ENCODE data around the gene PRADC1.

PRADC1 gene

GRCh38 chr2:73233932-73234832, 1.1 kb upstream of the PRADC1 start, which contains the start of gene CCT7:
TSS of gene CCT7 (plus strand) at chr2:73234308. CDS start at chr2:73234379, 71 bp downstream.
- DNase-seq, result peak; percentile 93

- peak; percentile 11 for DNase-seq
These were observed 461 bp downstream of the PRADC1 start for GRCh38 chr2:73232403-73233153.

- no peak for DNase-seq
These were observed 4.4 kb downstream of the PRADC1 start for GRCh38 chr2:73228631-73229030.

GRCh38 chr2:73227086-73227485, 6.0 kb downstream of the PRADC1 start:
- no peak for DNase-seq

- no peak for DNase-seq
These were observed 7.3 kb downstream of the PRADC1 start for GRCh38 chr2:73225513-73226360.

- no peak for DNase-seq
These were observed 9.2 kb downstream of the PRADC1 start for GRCh38 chr2:73223821-73224220.

GRCh38 chr2:73218298-73218697, 14.7 kb downstream of the PRADC1 start:
- DNase-seq, result no peak

GRCh38 chr2:73217826-73218225, 15.2 kb downstream of the PRADC1 start:
- no peak for DNase-seq

- no peak for DNase-seq
These were observed 15.9 kb downstream of the PRADC1 start for GRCh38 chr2:73217160-73217559.

GRCh38 chr2:73215254-73215653, 17.8 kb downstream of the PRADC1 start:
- DNase-seq, result no peak

GRCh38 chr2:73214120-73215035, 18.7 kb downstream of the PRADC1 start, which contains the start of gene SMYD5:
TSS of gene SMYD5 (plus strand) at chr2:73214245. CDS start at chr2:73214267, 22 bp downstream.
- DNase-seq, result peak; percentile 91

- DNase-seq, result peak; percentile 67
These were observed 20.4 kb downstream of the PRADC1 start for GRCh38 chr2:73212448-73213176.

- DNase-seq, result no peak
These were observed 21.0 kb downstream of the PRADC1 start for GRCh38 chr2:73212098-73212447.

GRCh38 chr2:73210696-73211095, 22.3 kb downstream of the PRADC1 start:
- no peak for DNase-seq

GRCh38 chr2:73210019-73210418, 23.0 kb downstream of the PRADC1 start:
- DNase-seq, result no peak

GRCh38 chr2:73208258-73208657, 24.8 kb downstream of the PRADC1 start:
- DNase-seq, result no peak

GRCh38 chr2:73205611-73206010, 27.4 kb downstream of the PRADC1 start:
- DNase-seq, result no peak

GRCh38 chr2:73203055-73203681, 29.9 kb downstream of the PRADC1 start:
- DNase-seq, result no peak

- no peak for DNase-seq
These were observed 30.6 kb downstream of the PRADC1 start, which contains the start of gene NOTO for GRCh38 chr2:73202156-73203054. TSS of gene NOTO (plus strand) at chr2:73202574. CDS start at chr2:73202667, 93 bp downstream.
